GM12865 (cell line): ENCODE results near the gene SLC4A2.
A peak's percentile ranks its signal among the peaks of the same experiment; 100 is the strongest.

Source experiments
- DNase-seq: peaks from one replicate; pipeline ENCODE4 v3.0.0; 2010; ENCODE audit warnings: low read depth
- H3K4me3 ChIP-seq: 2 replicates; pipeline ENCODE4 v1.5.1; 2011; ENCODE audit warnings: mild to moderate bottlenecking, low read depth, low read length, control low read depth
- CTCF ChIP-seq: IDR thresholded peaks from 2 replicates; pipeline ENCODE4 v1.5.1; 2011; ENCODE audit warnings: low read length, control low read depth, low read depth, inconsistent platforms; ENCODE audit not compliant: insufficient read depth; ENCODE audit errors: missing control alignments

The SLC4A2 gene

GRCh38 chr7:151078233-151079040 lies 19.0 kb downstream of the SLC4A2 start:
- H3K4me3 ChIP-seq: no peak overlapping the region
- no peak for TF ChIP-seq CTCF
- no peak for DNase-seq

- peak overlapping the region; percentile 61 for H3K4me3 ChIP-seq
- TF ChIP-seq CTCF: no peak
- DNase-seq: no peak
Measured at GRCh38 chr7:151079199-151079910, 20.0 kb downstream of the SLC4A2 start.

GRCh38 chr7:151080067-151080521 lies 20.7 kb downstream of the SLC4A2 start:
- H3K4me3 ChIP-seq: peak overlapping the region; percentile 61

GRCh38 chr7:151080522-151081169 lies 21.3 kb downstream of the SLC4A2 start, which contains the start of gene FASTK:
Gene FASTK, minus strand, starts transcription at chr7:151080809. Its CDS starts 43 bp downstream, at chr7:151080766.
- DNase-seq: peak; percentile 93
- H3K4me3 ChIP-seq: peak within 1 kb of the TSS; percentile 61
- no peak for TF ChIP-seq CTCF

More at GRCh38 chr7:151080067-151080521, 20.7 kb downstream of the SLC4A2 start:
- DNase-seq: no peak
- TF ChIP-seq CTCF: no peak

GRCh38 chr7:151081170-151082101 lies 22.0 kb downstream of the SLC4A2 start:
- TF ChIP-seq CTCF: no peak
- no peak for DNase-seq
- H3K4me3 ChIP-seq: peak overlapping the region; percentile 84
